ENCODE data around the gene ALX4. TPM values are rescaled to one million over a fixed set of nuclear protein-coding genes. Genes with fewer than 3 reads are reported as not detected.

The ALX4 gene
- total RNA-seq, 6 experiments from 2014 or later: not detected

DNA sequence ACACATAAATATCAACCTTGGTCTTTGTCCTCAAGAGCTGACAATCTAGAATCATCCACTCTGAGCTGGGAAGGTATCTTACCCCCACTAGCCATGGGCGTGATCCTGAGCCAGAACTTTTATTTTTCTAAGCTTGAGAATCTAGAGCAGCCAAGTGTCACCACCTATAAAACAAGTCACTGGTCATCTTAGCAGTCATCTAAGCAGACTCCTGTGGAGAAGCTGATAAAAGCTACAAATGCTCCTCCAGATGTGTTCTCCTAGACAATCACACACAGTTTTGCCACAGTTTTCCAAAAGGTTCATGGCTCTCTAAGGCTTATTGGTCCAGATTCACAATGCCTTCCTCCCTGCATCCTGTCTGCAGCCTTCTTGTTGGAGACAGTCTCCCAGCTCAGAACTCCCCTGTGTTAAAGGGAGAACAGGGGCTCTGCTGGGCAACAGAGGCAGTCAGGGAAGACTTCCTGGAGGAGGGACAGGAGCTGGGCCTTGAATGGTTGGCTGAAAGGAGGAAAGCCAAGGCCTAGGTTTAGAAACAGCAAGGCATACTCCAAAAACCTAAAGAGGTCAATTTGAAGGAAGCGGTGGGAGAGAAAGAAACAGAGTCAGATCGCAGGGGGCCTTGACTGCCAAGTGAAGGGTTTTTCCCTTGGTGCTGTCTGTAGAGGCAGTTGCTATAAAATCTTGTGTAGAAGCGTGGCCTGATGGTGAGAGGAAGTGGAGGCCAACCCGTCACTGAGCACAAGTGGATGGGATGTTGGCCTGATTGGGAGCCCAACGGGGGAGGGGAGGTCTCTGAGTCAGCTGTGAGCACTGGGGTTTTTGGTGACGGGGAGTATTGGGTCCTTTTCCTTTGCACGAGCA, 42.0 kb downstream of the ALX4 start:
- Histone ChIP-seq H3K9me3 (no peaks in the 10 kb centered on the region), H3K4me3 (no peak overlapping the region), H3K27ac (no peak overlapping the region), H3K4me1 (no peaks in the 10 kb centered on the region), H3K27me3 (no peaks in the 10 kb centered on the region), H3K36me3 (no peaks in the 10 kb centered on the region)
- DNase-seq (no peak), ATAC-seq (no peak)
- WGBS (ENCODE audit: insufficient coverage, low coverage, low lambda C conversion rate, missing lambda C conversion rate): 66% methylated on average over 5 of the region's 8 CpGs
- intact Hi-C loops (cut with DNase I): no loop called here
- TF ChIP-seq, protein P1, sequence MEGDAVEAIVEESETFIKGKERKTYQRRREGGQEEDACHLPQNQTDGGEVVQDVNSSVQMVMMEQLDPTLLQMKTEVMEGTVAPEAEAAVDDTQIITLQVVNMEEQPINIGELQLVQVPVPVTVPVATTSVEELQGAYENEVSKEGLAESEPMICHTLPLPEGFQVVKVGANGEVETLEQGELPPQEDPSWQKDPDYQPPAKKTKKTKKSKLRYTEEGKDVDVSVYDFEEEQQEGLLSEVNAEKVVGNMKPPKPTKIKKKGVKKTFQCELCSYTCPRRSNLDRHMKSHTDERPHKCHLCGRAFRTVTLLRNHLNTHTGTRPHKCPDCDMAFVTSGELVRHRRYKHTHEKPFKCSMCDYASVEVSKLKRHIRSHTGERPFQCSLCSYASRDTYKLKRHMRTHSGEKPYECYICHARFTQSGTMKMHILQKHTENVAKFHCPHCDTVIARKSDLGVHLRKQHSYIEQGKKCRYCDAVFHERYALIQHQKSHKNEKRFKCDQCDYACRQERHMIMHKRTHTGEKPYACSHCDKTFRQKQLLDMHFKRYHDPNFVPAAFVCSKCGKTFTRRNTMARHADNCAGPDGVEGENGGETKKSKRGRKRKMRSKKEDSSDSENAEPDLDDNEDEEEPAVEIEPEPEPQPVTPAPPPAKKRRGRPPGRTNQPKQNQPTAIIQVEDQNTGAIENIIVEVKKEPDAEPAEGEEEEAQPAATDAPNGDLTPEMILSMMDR (IDR thresholded peaks at IDR 0.05): no peak
- TF ChIP-seq POLR2A (IDR thresholded peaks at IDR 0.05): no peak

DNA sequence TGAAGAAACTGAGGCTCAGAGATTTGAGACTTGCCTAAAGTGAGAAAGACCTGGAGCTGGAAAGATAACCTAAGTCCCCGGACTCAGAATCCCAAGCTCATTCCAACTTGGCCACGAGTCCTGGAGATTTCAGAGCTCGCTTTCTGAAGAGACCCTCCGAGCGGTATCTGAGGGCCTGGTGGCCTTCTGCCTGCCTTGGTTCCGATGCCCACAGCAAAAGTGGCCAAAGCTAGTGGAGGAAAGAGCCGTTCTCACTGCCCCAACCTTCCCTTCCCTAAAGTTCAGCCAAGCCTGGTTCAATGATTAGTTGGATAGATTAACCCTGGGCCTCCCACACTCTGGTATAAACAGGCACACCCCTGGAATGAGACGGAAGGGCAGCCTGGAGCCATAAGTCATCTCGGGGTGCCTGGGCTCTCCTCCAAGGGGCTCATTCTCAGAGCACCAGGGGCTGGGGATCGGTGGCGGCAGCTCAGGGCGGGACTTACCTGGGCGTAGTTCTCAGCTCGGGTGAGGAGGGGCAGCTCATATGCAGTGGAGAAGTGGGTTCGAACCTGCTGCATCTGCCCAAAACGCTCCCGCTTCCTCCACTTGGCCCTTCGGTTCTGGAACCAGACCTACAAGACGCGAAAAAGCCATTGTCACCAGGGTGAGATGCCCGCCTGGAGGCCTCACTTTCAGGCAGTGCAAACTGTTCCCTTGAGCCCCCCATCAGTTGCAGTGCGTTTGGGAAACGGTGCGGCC, 42.8 kb downstream of the ALX4 start:
- Histone ChIP-seq H3K27ac (no peak overlapping the region), H3K9me3 (no peaks in the 10 kb centered on the region), H3K27me3 (no peaks in the 10 kb centered on the region), H3K36me3 (no peaks in the 10 kb centered on the region), H3K4me3 (no peak overlapping the region), H3K4me1 (no peaks in the 10 kb centered on the region)
- intact Hi-C loops (cut with DNase I): no loop called here
- 80% methylated on average over 1 of the region's 24 CpGs for WGBS (ENCODE audit: insufficient coverage, low coverage, low lambda C conversion rate, missing lambda C conversion rate)
- no peak for DNase-seq
- TF ChIP-seq POLR2A (IDR thresholded peaks at IDR 0.05): no peak
- TF ChIP-seq, protein P1 (IDR thresholded peaks at IDR 0.05): no peak
- no peak for ATAC-seq

DNA sequence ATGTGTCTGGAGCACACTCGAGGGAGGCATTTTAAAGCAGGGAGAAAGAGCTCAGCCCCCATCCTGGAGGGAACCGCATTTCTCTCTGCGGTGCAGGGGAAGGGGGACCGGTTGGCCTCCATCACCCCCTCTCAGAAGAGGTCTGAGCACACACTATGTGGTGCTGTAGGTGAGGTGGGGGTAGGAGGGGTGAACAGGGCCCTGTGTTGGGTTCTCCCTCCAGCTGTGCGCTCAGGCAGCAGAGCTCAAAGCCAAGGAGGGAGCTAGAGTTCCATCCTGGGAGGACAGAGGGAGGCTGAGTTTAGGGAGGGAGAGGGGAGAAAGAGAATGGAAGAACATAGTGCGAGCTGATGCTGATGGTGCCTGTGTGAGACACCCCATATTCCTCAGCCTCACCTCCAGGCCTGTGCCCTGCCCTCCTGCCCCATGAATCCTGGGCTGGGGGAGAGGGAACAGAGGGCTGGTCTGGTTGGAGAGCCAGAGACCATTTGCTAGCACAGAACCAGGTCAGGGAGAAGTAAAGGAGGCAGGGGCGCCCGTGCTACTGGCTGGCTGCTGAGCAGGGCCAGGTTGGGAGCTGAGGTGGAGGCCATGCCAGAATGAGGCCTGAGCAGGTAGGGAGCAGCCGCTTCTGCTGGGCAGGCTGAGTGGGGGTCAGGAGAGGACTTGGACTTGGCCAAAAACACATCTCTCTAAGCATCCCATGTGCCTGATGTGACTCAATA, 43.7 kb downstream of the ALX4 start:
- WGBS (ENCODE audit: insufficient coverage, low coverage, low lambda C conversion rate, missing lambda C conversion rate): 57% methylated on average over 4 of the region's 9 CpGs
- Histone ChIP-seq H3K36me3 (no peaks in the 10 kb centered on the region), H3K27me3 (no peaks in the 10 kb centered on the region), H3K9me3 (no peaks in the 10 kb centered on the region), H3K4me3 (no peak overlapping the region), H3K27ac (no peak overlapping the region), H3K4me1 (no peaks in the 10 kb centered on the region)
- ATAC-seq (no peak), DNase-seq (no peak)
- intact Hi-C loops (cut with DNase I): no loop called here
- TF ChIP-seq POLR2A (IDR thresholded peaks at IDR 0.05): no peak
- TF ChIP-seq, protein P1 (IDR thresholded peaks at IDR 0.05): no peak

DNA sequence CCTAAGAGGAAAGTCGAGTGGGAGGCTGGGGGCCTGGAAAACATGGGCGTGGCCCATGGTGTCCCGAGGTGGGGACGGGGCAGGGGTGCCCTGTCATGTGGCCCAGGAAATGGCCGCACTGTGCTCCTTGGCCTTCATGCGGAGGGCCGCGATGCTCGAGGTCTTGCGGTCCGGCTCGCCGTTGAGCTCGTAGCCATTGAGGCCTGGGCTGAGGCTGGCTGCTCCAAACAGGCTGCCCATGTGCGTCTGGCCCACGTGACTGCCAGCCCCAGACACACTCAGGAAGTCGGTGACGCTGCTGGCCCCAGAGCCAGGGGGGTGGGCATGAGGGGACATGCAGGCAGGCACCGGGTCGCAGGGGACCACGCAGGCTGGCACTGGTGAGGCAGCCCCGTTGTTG, 45.2 kb downstream of the ALX4 start:
- no peaks in the 10 kb centered on the region for H3K9me3 ChIP-seq
- no peak for DNase-seq
- no peak overlapping the region for H3K27ac ChIP-seq
- no peak overlapping the region for H3K4me3 ChIP-seq
- no peaks in the 10 kb centered on the region for H3K27me3 ChIP-seq
- ATAC-seq: no peak
- intact Hi-C loops (cut with DNase I): no loop called here
- H3K36me3 ChIP-seq: no peaks in the 10 kb centered on the region
- TF ChIP-seq, protein P1 (IDR thresholded peaks at IDR 0.05): no peak
- no peak for TF ChIP-seq POLR2A (IDR thresholded peaks at IDR 0.05)
- H3K4me1 ChIP-seq: no peaks in the 10 kb centered on the region
- 89% methylated on average over 3 of the region's 22 CpGs for WGBS (ENCODE audit: insufficient coverage, low coverage, low lambda C conversion rate, missing lambda C conversion rate)
